SU-DHL-6 (cell line): Measurements from ENCODE around the gene TTC38.

Experiments
- EZH2phosphoT487 ChIP-seq: fragments of 200-600 bp; sonication (generic), shearing (Covaris generic); conservative IDR thresholded peaks from 2 replicates; pipeline ENCODE4 v1.6.1; 2018; ENCODE audit warnings: mild to moderate bottlenecking, antibody characterized with exemption, low read length, moderate library complexity, mixed read lengths
- TF ChIP-seq, protein P1 (sequence below): fragments of 200-600 bp; sonication (generic); IDR thresholded peaks from one replicate; pipeline ENCODE4 v1.5.1; 2017; ENCODE audit warnings: antibody characterized with exemption, mild to moderate bottlenecking, low read length, moderate library complexity; ENCODE audit not compliant: insufficient read depth, poor library complexity, severe bottlenecking

DNA sequence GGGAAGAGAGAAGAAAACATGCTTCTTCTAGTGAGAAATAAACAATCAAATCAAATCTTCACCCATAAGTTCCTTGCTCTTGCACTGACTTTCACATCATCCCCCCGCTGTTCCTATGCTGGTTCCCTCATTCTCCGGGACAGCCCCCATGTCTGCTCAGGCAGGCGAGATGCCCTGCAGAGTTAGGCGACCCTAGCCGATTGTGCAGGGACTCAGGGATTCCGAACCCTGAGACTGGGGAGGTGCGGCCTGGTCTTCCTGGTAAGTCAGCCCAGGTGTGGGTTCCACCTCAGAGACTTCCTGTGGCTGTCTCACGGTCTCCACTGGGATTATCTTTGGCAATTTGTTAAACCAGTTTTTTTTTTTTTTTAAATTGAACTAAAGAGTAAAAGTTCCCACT lies 6.6 kb downstream of the TTC38 start:
- TF ChIP-seq, protein P1, sequence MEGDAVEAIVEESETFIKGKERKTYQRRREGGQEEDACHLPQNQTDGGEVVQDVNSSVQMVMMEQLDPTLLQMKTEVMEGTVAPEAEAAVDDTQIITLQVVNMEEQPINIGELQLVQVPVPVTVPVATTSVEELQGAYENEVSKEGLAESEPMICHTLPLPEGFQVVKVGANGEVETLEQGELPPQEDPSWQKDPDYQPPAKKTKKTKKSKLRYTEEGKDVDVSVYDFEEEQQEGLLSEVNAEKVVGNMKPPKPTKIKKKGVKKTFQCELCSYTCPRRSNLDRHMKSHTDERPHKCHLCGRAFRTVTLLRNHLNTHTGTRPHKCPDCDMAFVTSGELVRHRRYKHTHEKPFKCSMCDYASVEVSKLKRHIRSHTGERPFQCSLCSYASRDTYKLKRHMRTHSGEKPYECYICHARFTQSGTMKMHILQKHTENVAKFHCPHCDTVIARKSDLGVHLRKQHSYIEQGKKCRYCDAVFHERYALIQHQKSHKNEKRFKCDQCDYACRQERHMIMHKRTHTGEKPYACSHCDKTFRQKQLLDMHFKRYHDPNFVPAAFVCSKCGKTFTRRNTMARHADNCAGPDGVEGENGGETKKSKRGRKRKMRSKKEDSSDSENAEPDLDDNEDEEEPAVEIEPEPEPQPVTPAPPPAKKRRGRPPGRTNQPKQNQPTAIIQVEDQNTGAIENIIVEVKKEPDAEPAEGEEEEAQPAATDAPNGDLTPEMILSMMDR, result no peak
- no peak for TF ChIP-seq EZH2phosphoT487
